SK-N-SH (cell line): ENCODE measurements around the gene ARHGAP6. TPM values are rescaled to one million over a fixed set of nuclear protein-coding genes. Genes with fewer than 3 reads are reported as not detected.

Experiments
- CTCF ChIA-PET: fragments of 300-600, 350-600 bp; formaldehyde crosslinking; extraction: SDS; loops from one replicate; lab custom pipeline; 2021; lab: Yijun Ruan, JAX
- POLR2A ChIA-PET: fragments of 350-600 bp; sonication (Branson Sonifier 250); formaldehyde crosslinking; extraction: SDS; loops from one replicate; lab custom pipeline; 2020; ENCODE audit warnings: antibody characterized with exemption, inconsistent platforms; lab: Yijun Ruan, JAX
- DNase-seq: peaks from one replicate; pipeline ENCODE4 v3.0.0; 2012
- H2AFZ ChIP-seq: fragments of 200-600 bp; sonication (generic); 2 replicates; pipeline ENCODE4 v1.8.1; 2016; ENCODE audit warnings: antibody characterized with exemption, mild to moderate bottlenecking, low read depth
- H3F3A ChIP-seq: fragments of 200-600 bp; sonication (generic); replicated peaks from 2 replicates; pipeline ENCODE3; 2016; ENCODE audit warnings: antibody characterized with exemption, mild to moderate bottlenecking; ENCODE audit not compliant: insufficient read depth
- H3K27ac ChIP-seq, 2 experiments: fragments of 200-500 bp in 1 of 2; fragments of 200-600 bp in 1 of 2; sonication (Bioruptor generic) in 1 of 2; sonication (generic), shearing (Covaris generic) in 1 of 2; 2 replicates each; pipeline versions ENCODE4 v1.5.1 to v1.6.1; 2014 to 2016; ENCODE audit warnings: low read depth in 2 of 2, inconsistent platforms in 1 of 2, low read length in 1 of 2, mild to moderate bottlenecking in 1 of 2, mixed read lengths in 1 of 2
- H3K27me3 ChIP-seq: fragments of 200-600 bp; sonication (generic), shearing (Covaris generic); 2 replicates; pipeline ENCODE4 v1.6.1; 2016; ENCODE audit warnings: mixed run types; ENCODE audit not compliant: insufficient read depth
- H3K36me3 ChIP-seq, 2 experiments: fragments of 200-500 bp in 1 of 2; fragments of 200-600 bp in 1 of 2; sonication (Bioruptor generic) in 1 of 2; sonication (generic) in 1 of 2; replicated peaks in 1 of 2; 2 replicates each; pipeline versions ENCODE3 to v1.5.1; 2014 to 2016; ENCODE audit warnings: low read length in 1 of 2, mild to moderate bottlenecking in 1 of 2; ENCODE audit not compliant: insufficient read depth in 2 of 2, control insufficient read depth in 1 of 2
- H3K4me1 ChIP-seq, 2 experiments: fragments of 200-500 bp in 1 of 2; fragments of 200-600 bp in 1 of 2; sonication (Bioruptor generic) in 1 of 2; sonication (generic), shearing (Covaris generic) in 1 of 2; 2 replicates each; pipeline versions ENCODE4 v1.5.1 to v1.6.1; 2014 to 2016; ENCODE audit warnings: low read depth in 1 of 2, low read length in 1 of 2, mixed run types in 1 of 2; ENCODE audit not compliant: insufficient read depth in 2 of 2, control insufficient read depth in 1 of 2
- H3K4me2 ChIP-seq: fragments of 200-600 bp; sonication (generic), shearing (Covaris generic); 2 replicates; pipeline ENCODE4 v1.6.1; 2017; ENCODE audit warnings: mixed run types
- H3K4me3 ChIP-seq, 2 experiments: fragments of 200-500 bp in 1 of 2; fragments of 200-600 bp in 1 of 2; sonication (Bioruptor generic) in 1 of 2; sonication (generic), shearing (Covaris generic) in 1 of 2; 2 replicates each; pipeline versions ENCODE4 v1.5.1 to v1.8.1; 2014 to 2016; ENCODE audit warnings: low read depth in 2 of 2, inconsistent platforms in 1 of 2, low read length in 1 of 2, mild to moderate bottlenecking in 1 of 2, mixed read lengths in 1 of 2, moderate library complexity in 1 of 2
- H3K79me2 ChIP-seq: fragments of 200-600 bp; sonication (generic); 2 replicates; pipeline ENCODE4 v1.8.1; 2017; ENCODE audit warnings: mild to moderate bottlenecking; ENCODE audit not compliant: insufficient read depth
- H3K9ac ChIP-seq: fragments of 200-600 bp; sonication (generic); 2 replicates; pipeline ENCODE4 v1.6.1; 2017; ENCODE audit warnings: mixed run types
- H3K9me2 ChIP-seq: fragments of 200-600 bp; sonication (generic); 2 replicates; pipeline ENCODE4 v1.6.1; 2017; ENCODE audit warnings: mixed run types
- H3K9me3 ChIP-seq: fragments of 200-600 bp; sonication (generic); 2 replicates; pipeline ENCODE4 v1.6.1; 2017; ENCODE audit warnings: mixed run types, mild to moderate bottlenecking, moderate library complexity
- H4K20me1 ChIP-seq: fragments of 200-600 bp; sonication (generic); 2 replicates; pipeline ENCODE4 v1.6.1; 2017; ENCODE audit warnings: mild to moderate bottlenecking, mixed run types; ENCODE audit not compliant: insufficient read depth
- CHD2 ChIP-seq: fragments of 150-350 bp; IDR thresholded peaks from 2 replicates; pipeline ENCODE4 v1.6.1; 2018; ENCODE audit warnings: low read length; ENCODE audit not compliant: partially characterized antibody
- ELF1 ChIP-seq: IDR thresholded peaks from 2 replicates; pipeline ENCODE4 v1.4.0; 2012
- EP300 ChIP-seq, 2 experiments: IDR thresholded peaks; 2 replicates each; pipeline versions ENCODE4 v1.4.0 to v1.6.1; 2012; ENCODE audit warnings: borderline replicate concordance in 1 of 2, low read depth in 1 of 2, low read length in 1 of 2
- FOSL2 ChIP-seq: IDR thresholded peaks from 2 replicates; pipeline ENCODE4 v1.4.0; 2012; ENCODE audit warnings: low read depth, mild to moderate bottlenecking, moderate library complexity, borderline replicate concordance
- GATA2 ChIP-seq: sonication (generic); formaldehyde crosslinking; IDR thresholded peaks from 2 replicates; pipeline ENCODE4 v1.5.0; 2020; ENCODE audit warnings: mild to moderate bottlenecking, missing genetic modification reagents
- MEF2A ChIP-seq: IDR thresholded peaks from 2 replicates; pipeline ENCODE4 v1.4.0; 2012; ENCODE audit warnings: low read depth, borderline replicate concordance
- NFIC ChIP-seq: IDR thresholded peaks from 2 replicates; pipeline ENCODE4 v1.4.0; 2012; ENCODE audit warnings: borderline replicate concordance
- NRF1 ChIP-seq: IDR thresholded peaks from 2 replicates; pipeline ENCODE4 v1.6.1; 2012; ENCODE audit warnings: low read depth, mild to moderate bottlenecking, low read length
- POLR2AphosphoS5 ChIP-seq: IDR thresholded peaks from 2 replicates; pipeline ENCODE4 v1.6.1; 2012; ENCODE audit warnings: low read depth, low read length
- REST ChIP-seq: IDR thresholded peaks from 2 replicates; pipeline ENCODE4 v1.6.1; 2012; ENCODE audit warnings: mild to moderate bottlenecking, low read depth, low read length, moderate library complexity
- SIN3A ChIP-seq: IDR thresholded peaks from 2 replicates; pipeline ENCODE4 v1.6.1; 2012; ENCODE audit warnings: low read depth, mild to moderate bottlenecking, low read length, moderate library complexity, borderline replicate concordance
- SMC3 ChIP-seq: IDR thresholded peaks from 2 replicates; pipeline ENCODE4 v1.6.1; 2012; ENCODE audit warnings: low read depth, low read length, improper control_type of control experiment
- TAF1 ChIP-seq: IDR thresholded peaks from 2 replicates; pipeline ENCODE4 v1.6.1; 2012; ENCODE audit warnings: low read depth, mild to moderate bottlenecking, low read length, moderate library complexity, borderline replicate concordance
- TCF12 ChIP-seq: IDR thresholded peaks from 2 replicates; pipeline ENCODE4 v1.4.0; 2012
- TEAD4 ChIP-seq: IDR thresholded peaks from 2 replicates; pipeline ENCODE4 v1.4.0; 2012; ENCODE audit warnings: mild to moderate bottlenecking, borderline replicate concordance; ENCODE audit not compliant: insufficient read depth
- WGBS: methylation state at CpG from one replicate; pipeline ENCODE4 v1.1.6; 2017; ENCODE audit warnings: low lambda C conversion rate; 5-methylcytosine and 5-hydroxymethylcytosine counted together
- polyA plus RNA-seq, 3 experiments: library from polyadenylated mRNA; depleted of rRNA; stranded (reverse); fragments of >200 nt; gene quantifications; 2 replicates each; pipeline ENCODE4 v1.2.3, GENCODE V29; 2012
- TF ChIP-seq, protein P1 (sequence below): IDR thresholded peaks from 2 replicates; pipeline ENCODE4; 2012
- TF ChIP-seq, protein P2 (sequence below): IDR thresholded peaks from 2 replicates; pipeline ENCODE4 v1.4.0; 2012; ENCODE audit warnings: low read depth, borderline replicate concordance
- TF ChIP-seq, protein P3 (sequence below): fragments of 150-350 bp; IDR thresholded peaks from 2 replicates; pipeline ENCODE4 v1.6.1; 2016; ENCODE audit warnings: mild to moderate bottlenecking, low read depth, low read length

ARHGAP6 gene
- polyA plus RNA-seq, 1 of the 3 experiments (the other 2 are of a cell fraction), result 0.16 TPM

DNA sequence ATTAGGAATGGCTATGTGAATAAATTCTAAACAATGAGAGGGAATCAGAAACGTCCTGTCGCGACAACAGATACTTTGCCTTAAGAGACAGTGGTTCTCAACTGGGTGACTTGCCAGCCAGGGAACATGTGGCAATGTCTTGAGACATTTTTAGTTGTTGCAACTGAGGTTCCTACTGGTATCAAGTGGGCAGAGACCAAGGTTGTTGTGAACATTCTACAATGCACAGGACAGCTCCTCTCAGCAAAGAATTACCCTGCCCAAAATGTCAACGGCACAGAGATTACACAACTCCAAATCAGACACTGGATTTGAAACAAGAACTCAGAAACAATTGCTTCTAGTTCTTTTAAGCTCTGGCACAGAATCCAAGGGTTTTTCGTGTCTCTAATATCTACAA, 128.6 kb downstream of the ARHGAP6 start (continued):
- no peak for TF ChIP-seq REST
- no peak for TF ChIP-seq FOSL2
- TF ChIP-seq ELF1, result no peak
- TF ChIP-seq TCF12, result no peak
- no peak for TF ChIP-seq GATA2
- TF ChIP-seq NRF1, result no peak
- TF ChIP-seq SIN3A, result no peak
- TF ChIP-seq POLR2AphosphoS5, result no peak
- no peak for TF ChIP-seq CHD2
- TF ChIP-seq, protein P1, sequence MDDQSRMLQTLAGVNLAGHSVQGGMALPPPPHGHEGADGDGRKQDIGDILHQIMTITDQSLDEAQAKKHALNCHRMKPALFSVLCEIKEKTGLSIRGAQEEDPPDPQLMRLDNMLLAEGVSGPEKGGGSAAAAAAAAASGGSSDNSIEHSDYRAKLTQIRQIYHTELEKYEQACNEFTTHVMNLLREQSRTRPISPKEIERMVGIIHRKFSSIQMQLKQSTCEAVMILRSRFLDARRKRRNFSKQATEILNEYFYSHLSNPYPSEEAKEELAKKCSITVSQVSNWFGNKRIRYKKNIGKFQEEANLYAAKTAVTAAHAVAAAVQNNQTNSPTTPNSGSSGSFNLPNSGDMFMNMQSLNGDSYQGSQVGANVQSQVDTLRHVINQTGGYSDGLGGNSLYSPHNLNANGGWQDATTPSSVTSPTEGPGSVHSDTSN, result no peak

GRCh38 chrX:11535156-11535919, 130.4 kb downstream of the ARHGAP6 start:
- WGBS, result 37% methylated on average over 5 of the region's 5 CpGs
- Histone ChIP-seq H3K4me3 (no peak overlapping the region), H3F3A (no peaks in the 10 kb centered on the region), H3K9me2 (no peaks in the 10 kb centered on the region), H3K9ac (no peak overlapping the region), H3K36me3 (no peaks in the 10 kb centered on the region), H3K4me1 (no peaks in the 10 kb centered on the region), H3K9me3 (no peaks in the 10 kb centered on the region), H3K27me3 (no peaks in the 10 kb centered on the region; the same call in 1 of the 2 replicates), H3K79me2 (no peaks in the 10 kb centered on the region), H2AFZ (no peak overlapping the region), H3K27ac (no peak overlapping the region), H4K20me1 (no peaks in the 10 kb centered on the region), H3K4me2 (no peak overlapping the region)
- CTCF ChIA-PET, result interaction anchor here (0.7 to 2.3 kb wide), 4 partner anchors 21 to 252 kb away, joined by 3 to 11 read pairs (median 6); no protein-coding TSS in a partner anchor
- TF ChIP-seq NFIC, result no peak
- TF ChIP-seq, protein P2, sequence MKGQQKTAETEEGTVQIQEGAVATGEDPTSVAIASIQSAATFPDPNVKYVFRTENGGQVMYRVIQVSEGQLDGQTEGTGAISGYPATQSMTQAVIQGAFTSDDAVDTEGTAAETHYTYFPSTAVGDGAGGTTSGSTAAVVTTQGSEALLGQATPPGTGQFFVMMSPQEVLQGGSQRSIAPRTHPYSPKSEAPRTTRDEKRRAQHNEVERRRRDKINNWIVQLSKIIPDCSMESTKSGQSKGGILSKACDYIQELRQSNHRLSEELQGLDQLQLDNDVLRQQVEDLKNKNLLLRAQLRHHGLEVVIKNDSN, result no peak
- no peak for TF ChIP-seq GATA2
- no peak for TF ChIP-seq FOSL2
- TF ChIP-seq TCF12, result no peak
- TF ChIP-seq ELF1, result no peak
- TF ChIP-seq, protein P3, sequence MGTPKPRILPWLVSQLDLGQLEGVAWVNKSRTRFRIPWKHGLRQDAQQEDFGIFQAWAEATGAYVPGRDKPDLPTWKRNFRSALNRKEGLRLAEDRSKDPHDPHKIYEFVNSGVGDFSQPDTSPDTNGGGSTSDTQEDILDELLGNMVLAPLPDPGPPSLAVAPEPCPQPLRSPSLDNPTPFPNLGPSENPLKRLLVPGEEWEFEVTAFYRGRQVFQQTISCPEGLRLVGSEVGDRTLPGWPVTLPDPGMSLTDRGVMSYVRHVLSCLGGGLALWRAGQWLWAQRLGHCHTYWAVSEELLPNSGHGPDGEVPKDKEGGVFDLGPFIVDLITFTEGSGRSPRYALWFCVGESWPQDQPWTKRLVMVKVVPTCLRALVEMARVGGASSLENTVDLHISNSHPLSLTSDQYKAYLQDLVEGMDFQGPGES, result no peak
- no peak for TF ChIP-seq TAF1
- TF ChIP-seq CHD2, result no peak
- no peak for TF ChIP-seq TEAD4
- TF ChIP-seq EP300 (IDR thresholded peaks at IDR 0.05; ENCODE audit: borderline replicate concordance in 1 of 2, low read depth in 1 of 2, low read length in 1 of 2), result no peak
- TF ChIP-seq MEF2A, result no peak
- TF ChIP-seq SIN3A, result no peak
- no peak for TF ChIP-seq SMC3
- no peak for TF ChIP-seq POLR2AphosphoS5
- DNase-seq, result no peak
- POLR2A ChIA-PET, result no interaction called here
